Measurements from ENCODE around the gene IMMT. TPM values are rescaled to one million over a fixed set of nuclear protein-coding genes. Genes with fewer than 3 reads are reported as not detected.

Gene IMMT
- polyA plus RNA-seq, 1 donor (not counting 4 experiments of a cell fraction or from before 2014, with no cell fraction given): 91.5 TPM

GRCh38 chr2:86233436-86233835 is 38.2 kb upstream of the IMMT start:
- dilution Hi-C loops (cut with MboI; ENCODE audit: extremely low pct_ligation_motif_present, low sequenced_read_pairs): no loop called here
- Histone ChIP-seq H3K27ac (ENCODE audit: control insufficient read depth, insufficient read depth, low read length) (no peak overlapping the region), H4K20me1 (ENCODE audit: control insufficient read depth, extremely low read depth, insufficient read depth, low read length) (no peaks in the 10 kb centered on the region), H3K4me2 (ENCODE audit: control insufficient read depth, extremely low read depth, insufficient read depth, low read depth, low read length) (no peak overlapping the region), H3K4me3 (ENCODE audit: control insufficient read depth in 2 of 3, extremely low read depth in 1 of 3, insufficient read depth in 2 of 3, low read depth in 1 of 3, low read length in 3 of 3) (no peak overlapping the region), H3K4me1 (ENCODE audit: control insufficient read depth, extremely low read depth, insufficient read depth, low read length) (peaks cover 8% of the 10 kb centered on the region), H2AFZ (ENCODE audit: control insufficient read depth, low read length) (no peak overlapping the region), H3K9me1 (ENCODE audit: control insufficient read depth, extremely low read depth, insufficient read depth, low read length) (no peaks in the 10 kb centered on the region), H3K36me3 (ENCODE audit: control insufficient read depth in 2 of 2, extremely low read depth in 1 of 2, insufficient read depth in 2 of 2, low read length in 2 of 2) (no peaks in the 10 kb centered on the region), H3K79me2 (ENCODE audit: control insufficient read depth, insufficient read depth, low read length) (no peaks in the 10 kb centered on the region), H3K27me3 (ENCODE audit: control insufficient read depth, extremely low read depth, insufficient read depth, low read length) (no peaks in the 10 kb centered on the region), H3K9me3 (ENCODE audit: control insufficient read depth, low read depth, low read length) (no peaks in the 10 kb centered on the region), H3K9ac (ENCODE audit: control insufficient read depth, extremely low read depth, insufficient read depth, low read length) (no peak overlapping the region)
- no peak for TF ChIP-seq EZH2 (IDR thresholded peaks at IDR 0.05; ENCODE audit: low read length)
- TF ChIP-seq CTCF (optimal IDR thresholded peaks at IDR 0.05 in 1 of 3, IDR thresholded peaks at IDR 0.05 in 1 of 3, conservative IDR thresholded peaks at IDR 0.05 in 1 of 3; ENCODE audit: extremely low read depth in 1 of 3, insufficient read depth in 2 of 3, low read length in 3 of 3): no peak
- FAIRE-seq: no peak
- no peak for DNase-seq (ENCODE audit: low read depth, low spot score)

- dilution Hi-C loops (cut with MboI; ENCODE audit: extremely low pct_ligation_motif_present, low sequenced_read_pairs): no loop called here
- FAIRE-seq: no peak
- no peaks in the 10 kb centered on the region for H3K27me3 ChIP-seq (ENCODE audit: control insufficient read depth, extremely low read depth, insufficient read depth, low read length)
Observed at GRCh38 chr2:86232910-86233309, 37.6 kb upstream of the IMMT start.

More at GRCh38 chr2:86232910-86233309, 37.6 kb upstream of the IMMT start:
- no peaks in the 10 kb centered on the region for H3K9me3 ChIP-seq (ENCODE audit: control insufficient read depth, low read depth, low read length)
- no peaks in the 10 kb centered on the region for H4K20me1 ChIP-seq (ENCODE audit: control insufficient read depth, extremely low read depth, insufficient read depth, low read length)
- H3K4me2 ChIP-seq (ENCODE audit: control insufficient read depth, extremely low read depth, insufficient read depth, low read depth, low read length): no peak overlapping the region
- no peaks in the 10 kb centered on the region for H3K79me2 ChIP-seq (ENCODE audit: control insufficient read depth, insufficient read depth, low read length)
- H3K9me1 ChIP-seq (ENCODE audit: control insufficient read depth, extremely low read depth, insufficient read depth, low read length): no peaks in the 10 kb centered on the region
- no peak overlapping the region for H3K27ac ChIP-seq (ENCODE audit: control insufficient read depth, insufficient read depth, low read length)
- no peak for DNase-seq (ENCODE audit: low read depth, low spot score)
- H3K4me1 ChIP-seq (ENCODE audit: control insufficient read depth, extremely low read depth, insufficient read depth, low read length): peaks cover 12% of the 10 kb centered on the region
- H3K4me3 ChIP-seq (ENCODE audit: control insufficient read depth in 2 of 3, extremely low read depth in 1 of 3, insufficient read depth in 2 of 3, low read depth in 1 of 3, low read length in 3 of 3): no peak overlapping the region
- H2AFZ ChIP-seq (ENCODE audit: control insufficient read depth, low read length): no peak overlapping the region
- H3K9ac ChIP-seq (ENCODE audit: control insufficient read depth, extremely low read depth, insufficient read depth, low read length): no peak overlapping the region
- H3K36me3 ChIP-seq (ENCODE audit: control insufficient read depth in 2 of 2, extremely low read depth in 1 of 2, insufficient read depth in 2 of 2, low read length in 2 of 2): no peaks in the 10 kb centered on the region
- TF ChIP-seq EZH2 (IDR thresholded peaks at IDR 0.05; ENCODE audit: low read length) (no peak), CTCF (optimal IDR thresholded peaks at IDR 0.05 in 1 of 3, IDR thresholded peaks at IDR 0.05 in 1 of 3, conservative IDR thresholded peaks at IDR 0.05 in 1 of 3; ENCODE audit: extremely low read depth in 1 of 3, insufficient read depth in 2 of 3, low read length in 3 of 3) (no peak)
